HepG2 (cell line): ENCODE results near the gene SORBS2. TPM values are rescaled to one million over a fixed set of nuclear protein-coding genes. Genes with fewer than 3 reads are reported as not detected.
"Not testable (repeated sequence)": the region's sequence is repeated elsewhere in the genome, so short reads cannot be mapped to it uniquely, and the experiment has no call there.

ENCODE experiments used
- ATAC-seq: fragments of 200-7000 bp; cut with Tn5 transposase; 3 replicates; pipeline ENCODE4 v1.9.1; 2020; ENCODE audit warnings: mild to moderate bottlenecking, moderate library complexity
- BruUV-seq: library from RNA; stranded (reverse); fragments of 400-500 nt; replicated peaks from 2 replicates; lab custom pipeline; 2021; lab: Mats Ljungman, UMichigan
- CTCF ChIA-PET: fragments of 300-600 bp; formaldehyde crosslinking; extraction: SDS; loops from one replicate; lab custom pipeline; 2021; ENCODE audit warnings: low total read pairs, inconsistent platforms, low intra/inter-chr PET ratio; lab: Yijun Ruan, JAX
- POLR2A ChIA-PET: fragments of 350-600 bp; sonication (Branson Sonifier 250); formaldehyde crosslinking; loops from one replicate; lab custom pipeline; 2020; ENCODE audit warnings: antibody characterized with exemption, inconsistent platforms; lab: Yijun Ruan, JAX
- DNase-seq: peaks from one replicate; pipeline ENCODE4 v3.0.0-alpha.2; 2015; ENCODE audit warnings: low spot score
- FAIRE-seq: peaks from 3 replicates; lab custom pipeline; 2011; peaks lifted over from hg19 to GRCh38; lab: Jason Lieb, UNC
- H2AFZ ChIP-seq: one replicate; pipeline ENCODE4 v1.6.1; 2011; ENCODE audit warnings: low read length, inconsistent platforms
- H3K27ac ChIP-seq: fragments of 300-600 bp; 3 replicates; pipeline ENCODE4 v1.8.0; 2011; ENCODE audit warnings: mixed run types, mild to moderate bottlenecking, mixed read lengths, low read length, inconsistent platforms; ENCODE audit not compliant: insufficient read depth; ENCODE audit errors: extremely low read length
- H3K27me3 ChIP-seq, 2 experiments: fragments of 200-600 bp in 1 of 2; 2 replicates in 1 of 2; 3 replicates in 1 of 2; pipeline versions ENCODE4 v1.6.0 to v1.8.0; 2011; ENCODE audit warnings: low read length in 2 of 2, mild to moderate bottlenecking in 2 of 2, moderate library complexity in 2 of 2, inconsistent platforms in 1 of 2; ENCODE audit not compliant: insufficient read depth in 2 of 2, control insufficient read depth in 1 of 2
- H3K36me3 ChIP-seq, 2 experiments: fragments of 200-600 bp in 1 of 2; replicated peaks in 1 of 2; 2 replicates in 1 of 2; 3 replicates in 1 of 2; pipeline versions ENCODE4 v1.5.1 to v1.8.0; 2011; ENCODE audit warnings: low read length in 2 of 2, inconsistent platforms in 1 of 2; ENCODE audit not compliant: insufficient read depth in 2 of 2, control insufficient read depth in 1 of 2
- H3K4me1 ChIP-seq: 2 replicates; pipeline ENCODE4 v1.5.1; 2012; ENCODE audit warnings: low read length, inconsistent platforms; ENCODE audit not compliant: insufficient read depth
- H3K4me2 ChIP-seq: 2 replicates; pipeline ENCODE4 v1.6.0; 2011; ENCODE audit warnings: low read depth, low read length, inconsistent platforms
- H3K4me3 ChIP-seq, 3 experiments: fragments of 200-600 bp in 1 of 3; sonication (generic), shearing (Covaris generic) in 1 of 3; replicated peaks in 1 of 3; 2 replicates each; pipeline ENCODE4 v1.5.1; 2011 to 2016; ENCODE audit warnings: low read length in 3 of 3, inconsistent platforms in 2 of 3, low read depth in 2 of 3, mild to moderate bottlenecking in 2 of 3, control low read depth in 1 of 3, mixed read lengths in 1 of 3; ENCODE audit not compliant: insufficient read depth in 1 of 3
- H3K79me2 ChIP-seq: one replicate; pipeline ENCODE4 v1.6.1; 2011; ENCODE audit warnings: low read length, inconsistent platforms; ENCODE audit not compliant: insufficient read depth
- H3K9ac ChIP-seq: 2 replicates; pipeline ENCODE4 v1.6.0; 2011; ENCODE audit warnings: mild to moderate bottlenecking, low read depth, low read length, inconsistent platforms; ENCODE audit not compliant: insufficient read depth
- H3K9me3 ChIP-seq: 2 replicates; pipeline ENCODE4 v1.5.1; 2012; ENCODE audit warnings: mild to moderate bottlenecking, low read length
- H4K20me1 ChIP-seq: 2 replicates; pipeline ENCODE4 v1.6.0; 2011; ENCODE audit warnings: inconsistent platforms, mild to moderate bottlenecking, low read length, moderate library complexity; ENCODE audit not compliant: insufficient read depth
- ATF7-NPFF ChIP-seq: sonication (generic); formaldehyde crosslinking; IDR thresholded peaks from 2 replicates; pipeline ENCODE4 v1.8.1; 2023; ENCODE audit warnings: mild to moderate bottlenecking, low read depth, missing genetic modification reagents, moderate library complexity
- CBFB ChIP-seq: sonication (generic); formaldehyde crosslinking; IDR thresholded peaks from 2 replicates; pipeline ENCODE4 v1.4.0; 2020; ENCODE audit warnings: missing genetic modification reagents
- EP300 ChIP-seq, 3 experiments: sonication (generic) in 1 of 3; formaldehyde crosslinking in 1 of 3; IDR thresholded peaks; 2 replicates each; pipeline versions ENCODE4 v1.5.1 to v1.6.1; 2011 to 2020; ENCODE audit warnings: low read depth in 2 of 3, low read length in 2 of 3, borderline replicate concordance in 1 of 3, improper control_type of control experiment in 1 of 3, mild to moderate bottlenecking in 1 of 3, missing genetic modification reagents in 1 of 3, moderate library complexity in 1 of 3
- FLYWCH1 ChIP-seq: sonication (generic); formaldehyde crosslinking; IDR thresholded peaks from 2 replicates; pipeline ENCODE4 v1.8.1; 2023; ENCODE audit warnings: mild to moderate bottlenecking, missing genetic modification reagents
- FOSL2 ChIP-seq: sonication (generic); formaldehyde crosslinking; IDR thresholded peaks from 2 replicates; pipeline ENCODE4 v1.4.0; 2020; ENCODE audit warnings: missing genetic modification reagents
- FOXA1 ChIP-seq, 2 experiments: fragments of 450-650 bp in 1 of 2; sonication (generic) in 1 of 2; formaldehyde crosslinking in 1 of 2; IDR thresholded peaks; 2 replicates each; pipeline versions ENCODE4 v1.4.0 to v1.6.1; 2016 to 2020; ENCODE audit warnings: missing genetic modification reagents in 1 of 2
- FOXA3 ChIP-seq: IDR thresholded peaks from 2 replicates; pipeline ENCODE4 v1.6.1; 2016; ENCODE audit warnings: missing genetic modification reagents, missing compliant biosample characterization
- GTF2F1 ChIP-seq: fragments of 150-350 bp; IDR thresholded peaks from 2 replicates; pipeline ENCODE4 v1.6.1; 2014; ENCODE audit warnings: low read length
- MTF1 ChIP-seq: sonication (generic); formaldehyde crosslinking; IDR thresholded peaks from 2 replicates; pipeline ENCODE4 v1.5.0; 2020; ENCODE audit warnings: missing genetic modification reagents
- SMARCE1 ChIP-seq: fragments of 450-650 bp; IDR thresholded peaks from 2 replicates; pipeline ENCODE4 v1.6.1; 2017; ENCODE audit warnings: borderline replicate concordance
- SRSF9 ChIP-seq: fragments of 200-400 bp; formaldehyde crosslinking; IDR thresholded peaks from 2 replicates; pipeline ENCODE4 v1.6.1; 2018; ENCODE audit warnings: borderline replicate concordance, mild to moderate bottlenecking, low read depth, low read length; ENCODE audit not compliant: insufficient read depth, poor library complexity, severe bottlenecking
- ZGPAT ChIP-seq: IDR thresholded peaks from 2 replicates; pipeline ENCODE4 v1.6.1; 2016; ENCODE audit warnings: mild to moderate bottlenecking
- ZNF292 ChIP-seq: sonication (generic); formaldehyde crosslinking; IDR thresholded peaks from 2 replicates; pipeline ENCODE4 v1.8.1; 2022; ENCODE audit warnings: mild to moderate bottlenecking, low read depth, missing genetic modification reagents, borderline replicate concordance
- ZNF326 ChIP-seq: sonication (generic); formaldehyde crosslinking; IDR thresholded peaks from 2 replicates; pipeline ENCODE4 v1.4.0; 2020; ENCODE audit warnings: missing genetic modification reagents, borderline replicate concordance
- ZNF335 ChIP-seq: sonication (generic); formaldehyde crosslinking; IDR thresholded peaks from 2 replicates; pipeline ENCODE4 v1.4.0; 2020; ENCODE audit warnings: missing genetic modification reagents
- ZNF510 ChIP-seq: sonication (generic); formaldehyde crosslinking; IDR thresholded peaks from 2 replicates; pipeline ENCODE4 v1.4.0; 2020; ENCODE audit warnings: low read depth, mild to moderate bottlenecking, missing genetic modification reagents
- WGBS: methylation state at CpG from one replicate; pipeline ENCODE4 v1.1.6; 2017; ENCODE audit warnings: low lambda C conversion rate; 5-methylcytosine and 5-hydroxymethylcytosine counted together
- in situ Hi-C: cut with HindIII; loops from 2 replicates; pipeline ENCODE4 v1.10.0; 2017; ENCODE audit warnings: low pct_unique_long_range_greater_than_20kb; ENCODE audit not compliant: extremely low pct_ligation_motif_present
- intact Hi-C: fragments of 100-400 bp; cut with micrococcal nuclease; formaldehyde crosslinking; loops from one replicate; pipeline ENCODE4 v1.10.0; 2022; ENCODE audit not compliant: unreplicated experiment
- polyA plus RNA-seq, 8 experiments: library from polyadenylated mRNA; depleted of rRNA in 3 of 8; stranded (reverse) in 7 of 8; unstranded in 1 of 8; fragments of >200 nt; fragmentation: Illumina TruSeq in 4 of 8; extraction: Trizol in 4 of 8; gene quantifications; 2 replicates each; pipeline versions ENCODE4 v1.2.1 to v1.2.3, GENCODE V29; 2011 to 2016; ENCODE audit warnings: low read depth in 4 of 8, missing spikeins in 1 of 8, mixed read lengths in 1 of 8; ENCODE audit not compliant: insufficient read depth in 1 of 8
- total RNA-seq, 5 experiments: library from RNA; depleted of rRNA; stranded (reverse); fragments of >200 nt; fragmentation: Illumina TruSeq; extraction: Trizol; gene quantifications; 2 replicates each; pipeline ENCODE4 v1.2.3, GENCODE V29; 2016; ENCODE audit warnings: low read depth in 1 of 5

The SORBS2 gene
- total and polyA plus RNA-seq, 2 of the 13 experiments (the other 11 are each of a cell fraction or from before 2014, with no cell fraction given) = 25.0 to 80.5 TPM

GRCh38 chr4:185559915-185560281 is 252.1 kb downstream of the SORBS2 start (continued):
- TF ChIP-seq FOXA1 (IDR thresholded peaks at IDR 0.05) (no peak), FOXA1 (CRISPR knock-in tag; IDR thresholded peaks at IDR 0.05) (peak; percentile 50; the same call in 1 of the 2 replicates), FOXA3 (peak; percentile 47; the same call in 1 of the 2 replicates), SMARCE1 (no peak), ZNF335 (peak; percentile 91), GTF2F1 (no peak), SRSF9 (no peak), EP300 (IDR thresholded peaks at IDR 0.05; ENCODE audit: low read depth in 2 of 2, low read length in 2 of 2) (no peak), EP300 (CRISPR knock-in tag; IDR thresholded peaks at IDR 0.05; ENCODE audit: borderline replicate concordance) (peak; percentile 54; the same call in 1 of the 2 replicates), ZNF292 (0 out of 2 replicates have a peak, but pooled peaks have one; percentile 39), CBFB (CRISPR knock-in tag) (no peak), ZNF326 (CRISPR knock-in tag) (no peak), ATF7-NPFF (no peak), MTF1 (no peak), FLYWCH1 (CRISPR knock-in tag) (no peak), ZGPAT (CRISPR knock-in tag) (peak; percentile 29; the same call in 1 of the 2 replicates), ZNF510 (CRISPR knock-in tag) (no peak), FOSL2 (peak; percentile 85)

DNA sequence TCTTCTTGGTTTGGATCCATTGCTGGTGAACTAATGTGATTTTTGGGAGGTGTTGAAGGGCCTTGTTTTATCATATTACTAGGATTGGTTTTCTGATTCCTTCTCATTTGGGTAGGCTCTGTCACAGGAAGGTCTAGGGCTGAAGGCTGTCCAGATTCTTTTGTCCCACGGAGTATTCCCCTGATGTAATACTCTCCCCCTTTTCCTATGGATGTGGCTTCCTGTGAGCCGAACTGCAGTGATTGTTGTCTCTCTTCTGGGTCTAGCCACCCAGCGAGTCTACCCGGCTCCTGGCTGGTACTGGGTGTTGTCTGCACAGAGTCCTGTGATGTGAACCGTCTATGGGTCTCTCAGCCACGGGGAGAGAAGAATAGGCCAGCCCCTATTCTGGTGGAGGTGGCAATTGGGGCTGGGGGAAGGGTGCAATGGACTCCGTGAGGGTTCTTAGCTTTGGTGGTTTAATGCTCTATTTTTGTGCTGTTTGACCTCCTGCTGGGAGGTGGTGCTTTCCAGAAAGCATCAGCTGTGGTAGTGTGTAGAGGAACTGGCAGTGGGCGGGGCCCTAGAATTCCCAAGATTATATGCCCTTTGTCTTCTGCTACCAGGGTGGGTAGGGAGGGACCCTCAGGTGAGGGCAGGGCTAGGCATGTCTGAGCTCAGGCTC is 252.6 kb downstream of the SORBS2 start:
- H2AFZ ChIP-seq, H3K9ac ChIP-seq, in situ Hi-C loops, CTCF ChIA-PET, DNase-seq, H3K27ac ChIP-seq, H3K27me3 ChIP-seq, H4K20me1 ChIP-seq, intact Hi-C loops, BruUV-seq, FAIRE-seq, H3K36me3 ChIP-seq, H3K4me3 ChIP-seq, H3K9me3 ChIP-seq, ATAC-seq, H3K79me2 ChIP-seq: not testable (repeated sequence)
- WGBS = 74% methylated on average over 7 of the region's 8 CpGs
- H3K4me2 ChIP-seq = peak overlapping the region; percentile 18; the same call in 1 of the 2 replicates
- POLR2A ChIA-PET = interaction anchor here (0.6 to 1.1 kb wide), 7 partner anchors 9 to 179 kb away, joined by 3 to 4 read pairs (median 3); partner anchors contain the start of gene PDLIM3
- peaks cover 15% of the 10 kb centered on the region for H3K4me1 ChIP-seq
